Measurements from ENCODE around the gene SCAF8. TPM values are rescaled to one million over a fixed set of nuclear protein-coding genes. Genes with fewer than 3 reads are reported as not detected.
A peak's percentile ranks its signal among the peaks of the same experiment; 100 is the strongest.
"Not testable (repeated sequence)": the region's sequence is repeated elsewhere in the genome, so short reads cannot be mapped to it uniquely, and the experiment has no call there.

Gene SCAF8
- total RNA-seq, 4 donors from 2014 or later: 41.1 to 50.7 (median 44.9) TPM

DNA sequence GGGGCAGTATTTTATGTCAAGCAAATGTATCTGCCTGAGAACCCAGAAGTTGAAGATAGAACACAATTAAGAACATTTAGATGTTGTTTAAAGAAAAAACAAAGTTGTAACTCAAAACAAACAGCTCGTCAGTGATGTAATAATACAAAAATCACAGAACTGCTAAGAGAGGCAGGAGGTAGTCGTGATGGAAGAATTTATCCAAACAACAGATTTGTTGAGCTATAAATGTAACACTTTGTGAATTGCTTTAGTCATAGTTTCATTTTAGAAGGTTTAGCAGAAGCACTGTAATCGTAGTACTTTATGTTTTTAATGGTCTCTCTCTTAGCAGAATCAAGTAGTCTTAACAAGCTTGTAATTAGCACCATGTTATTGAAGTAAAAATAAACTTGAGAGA lies 73.6 kb downstream of the SCAF8 start:
- no peak for TF ChIP-seq EP300 (IDR thresholded peaks at IDR 0.05)
- TF ChIP-seq POLR2A (IDR thresholded peaks at IDR 0.05): no peak
- TF ChIP-seq, protein P1, sequence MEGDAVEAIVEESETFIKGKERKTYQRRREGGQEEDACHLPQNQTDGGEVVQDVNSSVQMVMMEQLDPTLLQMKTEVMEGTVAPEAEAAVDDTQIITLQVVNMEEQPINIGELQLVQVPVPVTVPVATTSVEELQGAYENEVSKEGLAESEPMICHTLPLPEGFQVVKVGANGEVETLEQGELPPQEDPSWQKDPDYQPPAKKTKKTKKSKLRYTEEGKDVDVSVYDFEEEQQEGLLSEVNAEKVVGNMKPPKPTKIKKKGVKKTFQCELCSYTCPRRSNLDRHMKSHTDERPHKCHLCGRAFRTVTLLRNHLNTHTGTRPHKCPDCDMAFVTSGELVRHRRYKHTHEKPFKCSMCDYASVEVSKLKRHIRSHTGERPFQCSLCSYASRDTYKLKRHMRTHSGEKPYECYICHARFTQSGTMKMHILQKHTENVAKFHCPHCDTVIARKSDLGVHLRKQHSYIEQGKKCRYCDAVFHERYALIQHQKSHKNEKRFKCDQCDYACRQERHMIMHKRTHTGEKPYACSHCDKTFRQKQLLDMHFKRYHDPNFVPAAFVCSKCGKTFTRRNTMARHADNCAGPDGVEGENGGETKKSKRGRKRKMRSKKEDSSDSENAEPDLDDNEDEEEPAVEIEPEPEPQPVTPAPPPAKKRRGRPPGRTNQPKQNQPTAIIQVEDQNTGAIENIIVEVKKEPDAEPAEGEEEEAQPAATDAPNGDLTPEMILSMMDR (IDR thresholded peaks at IDR 0.05): no peak
- 46 to 48% methylated on average over 3 of the region's 3 CpGs for WGBS, 2 donors

GRCh38 chr6:154811663-154812062 lies 78.4 kb downstream of the SCAF8 start:
- not testable (repeated sequence) for H3K27me3 ChIP-seq; DNase-seq (ENCODE audit: low spot score in 2 of 2); H3K4me3 ChIP-seq; H3K9me3 ChIP-seq; H3K27ac ChIP-seq
- WGBS, 2 donors: 98 to 99% methylated on average over 3 of the region's 3 CpGs
- Histone ChIP-seq H3K4me1 (peaks cover 0 to 14% (median 0%) of the 10 kb centered on the region in 4 donors), H3K36me3 (peaks cover 0 to 96% (median 7%) of the 10 kb centered on the region in 3 donors)

More for the DNA sequence above, 73.6 kb downstream of the SCAF8 start:
- H3K27me3 ChIP-seq: no peaks in the 10 kb centered on the region
- H3K4me3 ChIP-seq: no peak overlapping the region
- peaks cover 0 to 75% (median 8%) of the 10 kb centered on the region in 3 donors for H3K36me3 ChIP-seq
- DNase-seq (ENCODE audit: low spot score in 2 of 2): no peak
- H3K27ac ChIP-seq: no peak overlapping the region
- peaks cover 0 to 7% (median 0%) of the 10 kb centered on the region in 4 donors for H3K4me1 ChIP-seq
- H3K9me3 ChIP-seq: no peaks in the 10 kb centered on the region

GRCh38 chr6:154814063-154814462 lies 80.8 kb downstream of the SCAF8 start:
- WGBS, 2 donors: 95 to 97% methylated on average over 7 of the region's 7 CpGs
- TF ChIP-seq, protein P1 (IDR thresholded peaks at IDR 0.05): no peak
- TF ChIP-seq POLR2A (IDR thresholded peaks at IDR 0.05) (no peak), EP300 (IDR thresholded peaks at IDR 0.05) (no peak)

DNA sequence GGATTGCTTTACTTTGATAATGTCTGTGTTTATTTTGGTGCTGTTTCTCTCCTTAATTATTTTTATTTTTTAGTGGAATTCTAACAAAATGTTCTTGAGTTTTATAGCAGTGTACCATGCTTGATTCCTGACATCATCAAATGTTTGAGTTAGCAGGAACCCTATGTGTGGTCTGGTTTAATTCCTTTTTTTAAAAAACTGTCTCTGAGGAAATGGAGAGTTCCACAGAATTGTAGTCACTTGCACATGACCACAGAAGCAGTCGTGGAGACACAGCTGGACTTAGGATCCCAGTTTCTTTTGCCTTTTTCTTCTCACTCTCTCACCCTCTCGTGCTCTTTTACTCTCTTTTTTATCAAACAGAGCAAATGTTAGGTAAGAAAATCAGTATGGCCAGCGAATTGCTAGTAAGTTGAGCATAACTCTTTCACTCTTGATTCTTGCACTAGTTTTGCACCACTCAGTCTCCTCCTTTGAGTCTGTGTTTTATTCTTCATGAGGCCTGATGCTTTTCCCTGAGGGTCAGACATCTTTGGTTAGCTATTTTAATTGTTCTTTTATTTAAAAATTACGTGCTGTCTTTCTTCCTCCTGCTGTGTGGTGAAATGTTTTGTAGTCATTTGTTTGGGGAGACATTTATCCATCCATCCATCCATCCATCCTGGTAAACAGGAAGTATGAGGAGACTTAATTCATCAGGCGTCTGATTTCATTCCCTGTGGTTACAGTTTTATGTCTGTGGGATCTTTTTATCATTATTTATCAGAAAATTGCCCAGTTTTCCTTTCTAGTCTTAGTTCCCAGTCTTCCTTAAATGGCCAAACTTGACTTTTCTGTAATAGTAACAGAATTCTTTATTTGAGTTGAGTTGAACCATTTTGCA lies 83.0 kb downstream of the SCAF8 start:
- WGBS, 2 donors: 68 to 70% methylated on average over 5 of the region's 5 CpGs
- DNase-seq (ENCODE audit: low spot score in 2 of 2): no peak
- Histone ChIP-seq H3K27ac (peak overlapping the region in 2 of 4 donors; percentile 41 to 50), H3K9me3 (no peaks in the 10 kb centered on the region), H3K4me3 (no peak overlapping the region), H3K36me3 (peaks cover 0 to 99% (median 10%) of the 10 kb centered on the region in 3 donors), H3K27me3 (no peaks in the 10 kb centered on the region), H3K4me1 (peaks cover 0 to 14% (median 0%) of the 10 kb centered on the region in 4 donors)
- no peak for TF ChIP-seq POLR2A (IDR thresholded peaks at IDR 0.05)
- no peak for TF ChIP-seq EP300 (IDR thresholded peaks at IDR 0.05)

More at GRCh38 chr6:154814063-154814462, 80.8 kb downstream of the SCAF8 start:
- peaks cover 0 to 99% (median 5%) of the 10 kb centered on the region in 3 donors for H3K36me3 ChIP-seq
- no peak for DNase-seq (ENCODE audit: low spot score in 2 of 2)
- no peaks in the 10 kb centered on the region for H3K9me3 ChIP-seq
- H3K4me1 ChIP-seq: peaks cover 0 to 14% (median 0%) of the 10 kb centered on the region in 4 donors
- H3K27ac ChIP-seq: no peak overlapping the region
- no peaks in the 10 kb centered on the region for H3K27me3 ChIP-seq
- no peak overlapping the region for H3K4me3 ChIP-seq

DNA sequence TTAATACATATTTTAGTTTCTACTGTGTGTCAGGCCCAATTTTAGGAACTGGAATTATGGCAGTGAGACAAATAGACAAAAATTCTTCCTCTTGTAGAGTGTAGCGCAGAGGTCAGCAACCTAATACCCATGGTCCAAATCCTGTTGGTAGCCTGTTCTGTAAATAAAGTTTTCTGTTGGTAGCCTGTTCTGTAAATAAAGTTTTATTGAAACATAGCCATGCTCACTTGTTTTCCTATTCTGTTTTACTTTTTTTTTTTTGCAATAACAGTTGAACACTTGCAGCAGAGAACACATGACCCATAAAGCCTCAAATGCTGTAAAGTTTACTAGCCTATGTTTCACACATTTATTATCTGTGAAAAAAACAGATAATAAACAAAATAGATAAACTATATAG lies 87.9 kb downstream of the SCAF8 start:
- no peak for DNase-seq (ENCODE audit: low spot score in 2 of 2)
- Histone ChIP-seq H3K9me3 (no peaks in the 10 kb centered on the region), H3K27me3 (no peaks in the 10 kb centered on the region), H3K4me1 (peaks cover 0 to 27% (median 0%) of the 10 kb centered on the region in 4 donors), H3K27ac (no peak overlapping the region), H3K36me3 (peaks cover 0 to 76% (median 6%) of the 10 kb centered on the region in 3 donors), H3K4me3 (no peak overlapping the region)
- TF ChIP-seq EP300 (IDR thresholded peaks at IDR 0.05) (no peak), POLR2A (IDR thresholded peaks at IDR 0.05) (no peak)
- TF ChIP-seq, protein P1 (IDR thresholded peaks at IDR 0.05): no peak
- WGBS, 2 donors: 100% methylated on average over 1 of the region's 1 CpG

- DNase-seq (ENCODE audit: low spot score in 2 of 2): no peak
- no peak overlapping the region for H3K27ac ChIP-seq
- 78 to 80% methylated on average over 2 of the region's 2 CpGs for WGBS, 2 donors
- peaks cover 0 to 23% (median 0%) of the 10 kb centered on the region in 4 donors for H3K4me1 ChIP-seq
- no peak for TF ChIP-seq EP300 (IDR thresholded peaks at IDR 0.05)
- no peak for TF ChIP-seq POLR2A (IDR thresholded peaks at IDR 0.05)
- no peak overlapping the region for H3K4me3 ChIP-seq
- peaks cover 0 to 73% (median 6%) of the 10 kb centered on the region in 3 donors for H3K36me3 ChIP-seq
- no peaks in the 10 kb centered on the region for H3K9me3 ChIP-seq
- no peaks in the 10 kb centered on the region for H3K27me3 ChIP-seq
These were observed 88.4 kb downstream of the SCAF8 start for GRCh38 chr6:154821638-154822037.
